ENCODE results near the gene ERLIN1.
A peak's percentile ranks its signal among the peaks of the same experiment; 100 is the strongest.
"Not testable (repeated sequence)": the region's sequence is repeated elsewhere in the genome, so short reads cannot be mapped to it uniquely, and the experiment has no call there.

Gene ERLIN1

DNA sequence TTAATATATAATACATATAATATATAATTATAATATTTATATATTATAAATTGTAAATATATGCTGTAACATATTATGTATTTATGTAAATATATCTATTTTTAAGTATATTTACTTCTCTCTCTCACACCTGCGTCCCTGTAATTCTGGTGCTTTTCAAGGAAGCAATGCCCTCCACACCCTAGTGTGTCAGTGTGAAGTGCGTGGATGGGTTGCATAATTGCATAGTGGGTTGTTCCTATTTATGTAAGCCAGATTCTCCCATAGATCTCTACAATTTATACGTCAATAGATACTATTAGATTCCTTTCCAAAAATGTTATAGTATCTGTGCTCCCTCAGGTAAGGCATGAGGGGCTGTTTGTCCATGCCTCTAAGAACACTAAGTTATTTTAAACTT, 54.3 kb downstream of the ERLIN1 start:
- DNase-seq, result no peak

DNA sequence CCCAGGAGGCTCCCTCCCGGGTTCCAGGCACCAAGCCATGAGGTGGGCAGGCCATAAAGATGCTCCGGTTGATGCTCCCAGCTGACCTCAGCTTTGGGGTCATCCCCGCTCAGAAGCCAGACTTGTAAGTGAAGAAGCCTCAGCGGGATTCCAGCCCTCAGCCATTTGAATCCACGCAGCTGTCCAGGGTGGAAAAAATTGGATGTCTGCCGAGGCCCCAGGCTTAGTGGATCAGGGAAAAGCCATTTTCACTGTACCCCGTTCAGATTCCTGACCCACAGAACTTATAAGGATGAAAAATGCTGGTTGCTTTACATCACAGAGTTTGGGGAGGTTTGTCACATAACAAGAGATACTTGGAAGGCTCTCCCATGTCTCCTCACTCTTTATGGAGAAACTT, 55.0 kb downstream of the ERLIN1 start:
- peak; percentile 70 for DNase-seq

DNA sequence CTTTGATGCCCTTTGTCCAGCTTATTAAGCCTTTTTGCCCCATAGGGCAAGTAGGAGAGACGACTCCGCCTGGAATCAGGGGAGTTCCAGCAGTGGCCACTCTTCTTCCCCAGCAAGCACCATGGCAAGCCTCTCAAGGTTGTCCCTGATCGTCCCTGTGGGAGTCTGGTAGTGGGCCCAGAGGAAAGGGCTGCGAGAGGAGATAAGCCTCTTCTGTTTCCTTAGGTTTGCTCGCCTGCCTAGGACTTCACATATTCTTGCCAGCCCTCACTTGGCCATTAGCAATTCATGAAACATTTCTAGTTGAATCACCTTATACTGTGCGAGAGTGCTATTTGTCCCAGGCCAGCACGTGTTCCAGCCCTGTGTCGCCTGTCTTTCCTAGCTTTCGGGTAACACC, 56.4 kb downstream of the ERLIN1 start:
- DNase-seq, result no peak

- no peak for DNase-seq
Measured at GRCh38 chr10:100128951-100129350, 56.9 kb downstream of the ERLIN1 start.

DNA sequence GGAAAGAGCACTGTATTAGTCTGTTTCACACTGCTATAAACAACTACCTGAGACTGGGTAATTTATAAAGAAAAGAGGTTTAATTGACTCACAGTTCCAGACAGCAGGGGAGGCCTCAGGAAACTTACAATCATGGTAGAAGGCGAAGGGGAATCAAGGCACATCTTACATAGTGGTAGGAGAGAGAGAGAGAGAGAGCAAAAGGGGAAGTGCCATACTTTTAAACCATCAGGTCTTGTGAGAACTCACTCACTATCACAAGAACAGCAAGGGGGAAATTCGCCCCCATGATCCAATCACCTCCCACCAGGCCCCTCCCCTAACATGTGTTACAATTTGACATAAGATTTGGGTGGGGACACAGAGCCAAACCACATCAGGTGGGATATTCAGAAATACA, 60.5 kb downstream of the ERLIN1 start:
- not testable (repeated sequence) for DNase-seq

DNA sequence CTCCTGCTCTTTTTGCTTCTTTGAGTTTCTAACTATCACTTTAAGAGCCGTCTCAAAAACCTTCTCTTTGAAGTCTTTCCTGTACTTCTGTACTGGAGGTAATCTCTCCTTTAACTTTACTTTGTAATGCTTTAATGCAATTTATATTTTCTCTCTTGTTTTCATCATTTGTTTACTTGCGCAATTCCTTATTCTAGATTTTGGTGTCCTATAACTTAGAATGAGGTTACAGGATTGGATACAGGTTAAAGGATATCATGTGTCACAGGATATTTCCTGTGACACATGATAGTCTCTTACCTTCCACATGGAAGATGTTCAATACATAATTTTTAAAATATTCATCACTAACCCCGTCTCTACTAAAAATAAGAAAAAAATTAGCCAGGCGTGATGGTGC, 61.7 kb downstream of the ERLIN1 start:
- DNase-seq, result no peak

GRCh38 chr10:100122780-100123179, 63.0 kb downstream of the ERLIN1 start:
- no peak for DNase-seq

DNA sequence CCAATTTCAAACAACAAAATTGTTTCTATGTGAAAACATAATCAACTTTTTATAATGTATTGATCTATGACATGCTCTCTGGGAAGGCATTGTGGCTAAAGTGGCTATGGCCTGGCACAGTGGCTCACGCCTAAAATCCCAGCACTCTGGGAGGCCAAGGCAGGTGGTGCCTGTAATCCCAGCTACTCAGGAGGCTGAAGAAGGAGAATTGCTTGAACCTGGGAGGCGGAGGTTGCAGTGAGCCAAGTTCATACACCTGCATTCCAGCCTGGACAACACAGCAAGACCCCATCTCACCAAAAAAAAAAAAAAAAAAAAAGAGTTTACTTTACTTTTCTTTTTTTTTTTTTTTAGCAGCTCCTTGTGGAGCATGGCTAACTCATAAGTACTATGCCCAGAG, 65.3 kb downstream of the ERLIN1 start:
- DNase-seq, result no peak

DNA sequence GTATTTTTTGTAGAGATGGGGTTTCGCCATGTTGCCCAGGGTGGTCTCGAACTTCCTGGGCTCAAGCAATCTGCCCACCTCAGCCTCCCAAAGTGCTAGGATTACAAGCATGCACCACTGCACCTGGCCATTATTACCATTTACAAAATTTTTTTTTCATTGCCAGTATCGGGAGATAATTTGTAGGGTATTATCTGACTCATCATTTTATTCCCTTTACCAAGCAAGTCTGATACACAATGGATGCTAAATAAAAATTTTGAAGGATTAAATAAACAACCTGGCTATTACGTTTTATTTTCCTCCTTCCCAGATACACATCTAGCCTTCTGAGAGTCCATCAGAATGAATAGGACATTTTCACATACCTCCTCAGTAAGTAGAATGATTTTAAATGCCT, 66.1 kb downstream of the ERLIN1 start:
- no peak for DNase-seq

GRCh38 chr10:100114976-100115770, 70.7 kb downstream of the ERLIN1 start:
- peak; percentile 26 for DNase-seq

GRCh38 chr10:100114460-100114859, 71.4 kb downstream of the ERLIN1 start:
- DNase-seq, result no peak

DNA sequence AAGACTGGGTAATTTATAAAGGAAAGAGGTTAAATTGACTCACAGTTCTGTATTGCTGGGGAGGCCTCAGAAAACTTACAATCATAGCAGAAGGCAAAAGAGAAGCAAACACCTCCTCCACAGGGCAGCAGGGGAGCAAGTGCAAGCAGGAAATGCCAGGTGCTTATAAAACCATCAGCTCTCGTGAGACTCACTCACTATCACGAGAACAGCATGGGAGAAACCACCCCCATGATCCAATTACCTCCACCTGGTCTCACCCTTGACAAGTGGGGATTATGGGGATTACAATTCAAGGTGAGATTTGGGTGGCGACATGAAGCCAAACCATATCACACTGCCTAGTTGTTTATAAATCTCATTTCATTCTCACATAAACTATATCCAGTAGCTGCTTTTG, 76.2 kb downstream of the ERLIN1 start:
- DNase-seq, result no peak

DNA sequence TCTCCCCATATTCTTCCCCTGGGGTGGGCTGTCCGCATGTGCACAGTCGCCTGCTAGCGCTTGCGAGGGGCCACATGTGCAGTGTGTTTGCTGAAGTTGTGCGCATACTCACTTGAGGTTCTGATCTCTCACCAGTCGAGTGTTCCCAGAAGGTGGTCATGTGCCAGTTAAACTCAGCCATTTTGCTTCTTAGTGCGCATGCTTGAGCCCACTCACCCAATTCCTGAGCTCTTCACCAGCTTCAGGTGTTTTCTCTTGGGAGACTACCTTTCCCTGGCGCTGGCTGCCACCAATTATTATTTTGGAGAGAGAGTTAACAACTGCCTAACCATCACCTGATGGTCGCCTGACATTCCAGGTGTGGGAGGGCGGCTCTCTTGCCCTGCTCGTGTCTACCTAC, 79.0 kb downstream of the ERLIN1 start:
- DNase-seq, result no peak

DNA sequence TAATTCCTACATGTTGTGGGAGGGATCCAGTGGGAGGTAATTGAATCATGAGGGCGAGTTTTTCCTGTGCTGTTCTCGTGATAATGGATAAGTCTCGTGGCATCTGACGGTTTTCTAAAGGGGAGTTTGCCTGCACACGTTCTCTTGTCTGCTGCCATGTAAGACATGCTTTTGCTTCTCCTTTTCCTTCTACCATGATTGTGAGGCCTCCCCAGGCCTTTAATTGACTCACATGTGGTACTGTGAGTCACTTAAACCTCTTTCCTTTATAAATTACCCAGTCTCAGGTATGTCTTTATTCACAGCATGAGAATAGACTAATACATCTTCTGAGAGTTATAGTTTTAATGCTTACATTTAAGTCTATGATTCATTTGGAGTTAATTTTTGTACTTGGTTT, 81.5 kb downstream of the ERLIN1 start:
- no peak for DNase-seq

GRCh38 chr10:100103581-100103980, 82.2 kb downstream of the ERLIN1 start:
- no peak for DNase-seq

DNA sequence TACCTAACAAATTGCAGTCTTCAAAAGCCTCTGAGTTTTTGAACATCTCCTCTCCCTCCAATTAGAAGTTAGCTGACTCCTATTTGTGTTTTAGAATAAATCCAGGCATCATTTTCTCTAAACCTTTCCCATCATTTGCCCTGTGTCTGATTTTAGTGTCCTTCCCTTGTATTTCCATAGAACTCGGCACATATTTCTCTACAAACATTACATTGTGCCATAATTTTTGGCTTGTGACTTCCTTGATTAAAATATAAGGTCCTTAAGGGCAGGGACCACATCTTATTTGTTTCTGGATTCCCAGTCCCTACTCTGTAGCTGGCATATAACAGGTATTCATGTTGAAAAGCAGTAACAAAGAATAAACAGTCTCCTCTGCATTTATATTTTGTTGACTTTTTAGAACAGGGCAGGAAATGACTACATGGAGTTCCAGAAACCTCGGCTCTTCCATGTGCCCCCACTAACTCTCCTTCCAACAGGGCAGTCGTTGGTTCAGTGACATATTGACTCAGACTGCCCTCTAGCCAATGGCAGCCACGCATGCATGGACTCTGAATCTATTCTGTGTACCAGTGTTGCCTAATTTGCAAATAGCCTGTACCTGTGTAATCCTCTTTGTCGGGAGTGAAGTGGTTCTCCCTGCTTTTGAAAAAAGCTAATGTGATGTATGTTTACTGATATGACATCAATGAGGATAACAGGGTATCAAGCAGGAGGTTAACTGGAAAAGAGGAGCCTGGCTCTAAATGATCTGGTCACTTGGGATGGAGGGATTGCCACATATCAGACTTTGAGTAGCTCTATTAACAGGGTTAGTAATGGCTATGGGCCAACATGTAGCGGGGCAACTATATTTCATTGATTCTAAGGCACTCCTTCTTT, 84.4 kb downstream of the ERLIN1 start:
- DNase-seq, result no peak

GRCh38 chr10:100100651-100101184, 85.1 kb downstream of the ERLIN1 start:
- DNase-seq, result no peak
